Calu3 (cell line): ENCODE measurements around the gene NEK11. TPM values are rescaled to one million over a fixed set of nuclear protein-coding genes. Genes with fewer than 3 reads are reported as not detected.

Experiments
- BruUV-seq: library from RNA; stranded (reverse); fragments of 400-500 nt; replicated peaks from 2 replicates; lab custom pipeline; 2021; lab: Mats Ljungman, UMichigan
- CTCF ChIA-PET: fragments of 300-600 bp; sonication (Branson Sonifier 250); formaldehyde crosslinking; loops from one replicate; lab custom pipeline; 2022; ENCODE audit warnings: antibody characterized with exemption; lab: Charles Lee
- DNase-seq: peaks from one replicate; pipeline ENCODE4 v3.0.0; 2022
- H3K27ac Mint-ChIP-seq: one replicate; pipeline ENCODE4 v1.8.0; 2022; ENCODE audit warnings: mixed read lengths; ENCODE audit not compliant: unreplicated experiment
- H3K27me3 Mint-ChIP-seq: one replicate; pipeline ENCODE4 v1.8.0; 2022; ENCODE audit warnings: mixed read lengths; ENCODE audit not compliant: unreplicated experiment
- H3K36me3 Mint-ChIP-seq: one replicate; pipeline ENCODE4 v1.8.0; 2022; ENCODE audit warnings: mild to moderate bottlenecking, moderate library complexity, mixed read lengths; ENCODE audit not compliant: insufficient read depth, unreplicated experiment
- H3K4me1 Mint-ChIP-seq: one replicate; pipeline ENCODE4 v1.8.0; 2022; ENCODE audit warnings: mild to moderate bottlenecking, low read depth, mixed read lengths; ENCODE audit not compliant: unreplicated experiment
- H3K4me3 Mint-ChIP-seq: one replicate; pipeline ENCODE4 v1.8.0; 2022; ENCODE audit warnings: mild to moderate bottlenecking, low read depth, moderate library complexity, mixed read lengths; ENCODE audit not compliant: unreplicated experiment
- H3K9me3 Mint-ChIP-seq: one replicate; pipeline ENCODE4 v1.8.0; 2022; ENCODE audit warnings: low read depth, mixed read lengths; ENCODE audit not compliant: unreplicated experiment
- intact Hi-C: fragments of 100-400 bp; cut with micrococcal nuclease; formaldehyde crosslinking; loops from one replicate; pipeline ENCODE4 v1.10.0; 2022; ENCODE audit not compliant: unreplicated experiment
- total RNA-seq: library from RNA; stranded (reverse); gene quantifications from 2 replicates; pipeline ENCODE4 v1.2.3, GENCODE V29; 2022
- TF ChIP-seq, protein P1 (sequence below): fragments of 200-600 bp; IDR thresholded peaks from one replicate; pipeline ENCODE4 v1.8.0; 2022; ENCODE audit warnings: antibody characterized with exemption; ENCODE audit not compliant: unreplicated experiment

The NEK11 gene
- total RNA-seq, 1 experiment from 2014 or later: 23.9 TPM

DNA sequence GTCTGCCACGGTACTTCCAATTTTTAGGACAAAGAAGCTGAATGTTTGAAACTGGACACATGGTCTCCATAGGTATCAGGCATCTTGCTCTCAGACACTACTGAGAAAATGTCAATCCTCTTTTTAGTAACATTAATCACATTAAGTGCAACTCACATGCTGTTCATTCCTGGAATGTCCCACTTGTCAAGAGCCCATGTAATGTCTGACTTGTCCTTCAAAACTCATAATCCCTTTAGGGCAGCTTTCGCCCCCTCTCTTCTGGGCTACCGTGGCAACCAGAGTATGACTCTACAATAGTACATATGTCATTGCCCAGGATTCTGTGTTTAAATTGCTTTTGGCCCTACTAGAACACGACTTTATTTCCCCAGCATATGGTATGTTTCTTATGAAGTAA lies 367.2 kb downstream of the NEK11 start:
- no TSS peak for BruUV-seq

DNA sequence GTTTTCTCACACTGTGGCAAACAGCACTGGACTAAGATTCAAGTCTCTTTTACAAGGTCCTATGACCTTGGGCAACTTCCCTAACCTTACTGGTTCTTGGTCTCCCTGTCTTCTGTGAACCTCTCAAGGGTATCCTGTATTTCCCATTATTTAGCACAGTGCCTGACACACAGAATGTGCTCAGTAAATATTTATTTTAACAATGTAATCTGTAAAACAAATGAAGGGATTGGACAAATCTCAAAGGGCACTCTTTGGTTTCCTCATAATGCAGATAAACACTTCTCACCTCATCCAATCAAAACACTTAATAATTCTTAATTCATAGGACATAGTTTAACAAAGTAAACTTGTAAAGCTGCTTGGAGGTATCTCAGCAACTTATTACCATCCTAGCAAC lies 367.7 kb downstream of the NEK11 start:
- no TSS peak for BruUV-seq
- H3K27ac Mint-ChIP-seq: no peak overlapping the region
- no peak overlapping the region for H3K4me3 Mint-ChIP-seq
- no peaks in the 10 kb centered on the region for H3K27me3 Mint-ChIP-seq
- H3K4me1 Mint-ChIP-seq: no peaks in the 10 kb centered on the region
- TF ChIP-seq, protein P1, sequence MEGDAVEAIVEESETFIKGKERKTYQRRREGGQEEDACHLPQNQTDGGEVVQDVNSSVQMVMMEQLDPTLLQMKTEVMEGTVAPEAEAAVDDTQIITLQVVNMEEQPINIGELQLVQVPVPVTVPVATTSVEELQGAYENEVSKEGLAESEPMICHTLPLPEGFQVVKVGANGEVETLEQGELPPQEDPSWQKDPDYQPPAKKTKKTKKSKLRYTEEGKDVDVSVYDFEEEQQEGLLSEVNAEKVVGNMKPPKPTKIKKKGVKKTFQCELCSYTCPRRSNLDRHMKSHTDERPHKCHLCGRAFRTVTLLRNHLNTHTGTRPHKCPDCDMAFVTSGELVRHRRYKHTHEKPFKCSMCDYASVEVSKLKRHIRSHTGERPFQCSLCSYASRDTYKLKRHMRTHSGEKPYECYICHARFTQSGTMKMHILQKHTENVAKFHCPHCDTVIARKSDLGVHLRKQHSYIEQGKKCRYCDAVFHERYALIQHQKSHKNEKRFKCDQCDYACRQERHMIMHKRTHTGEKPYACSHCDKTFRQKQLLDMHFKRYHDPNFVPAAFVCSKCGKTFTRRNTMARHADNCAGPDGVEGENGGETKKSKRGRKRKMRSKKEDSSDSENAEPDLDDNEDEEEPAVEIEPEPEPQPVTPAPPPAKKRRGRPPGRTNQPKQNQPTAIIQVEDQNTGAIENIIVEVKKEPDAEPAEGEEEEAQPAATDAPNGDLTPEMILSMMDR: no peak
- DNase-seq: no peak
- CTCF ChIA-PET: interaction anchor here (1.4 kb wide), 1 partner anchor 13 kb away, joined by 7 read pairs; the partner anchor contains the start of gene NUDT16
- peaks cover 2% of the 10 kb centered on the region for H3K9me3 Mint-ChIP-seq
- intact Hi-C loops: no loop called here
- no peaks in the 10 kb centered on the region for H3K36me3 Mint-ChIP-seq

More for the DNA sequence above, 367.2 kb downstream of the NEK11 start:
- no peaks in the 10 kb centered on the region for H3K27me3 Mint-ChIP-seq
- no peak overlapping the region for H3K27ac Mint-ChIP-seq
- TF ChIP-seq, protein P1: no peak
- peaks cover 2% of the 10 kb centered on the region for H3K9me3 Mint-ChIP-seq
- no peaks in the 10 kb centered on the region for H3K36me3 Mint-ChIP-seq
- no peak overlapping the region for H3K4me3 Mint-ChIP-seq
- no peaks in the 10 kb centered on the region for H3K4me1 Mint-ChIP-seq
- intact Hi-C loops: no loop called here
- CTCF ChIA-PET: no interaction called here
- DNase-seq: no peak

DNA sequence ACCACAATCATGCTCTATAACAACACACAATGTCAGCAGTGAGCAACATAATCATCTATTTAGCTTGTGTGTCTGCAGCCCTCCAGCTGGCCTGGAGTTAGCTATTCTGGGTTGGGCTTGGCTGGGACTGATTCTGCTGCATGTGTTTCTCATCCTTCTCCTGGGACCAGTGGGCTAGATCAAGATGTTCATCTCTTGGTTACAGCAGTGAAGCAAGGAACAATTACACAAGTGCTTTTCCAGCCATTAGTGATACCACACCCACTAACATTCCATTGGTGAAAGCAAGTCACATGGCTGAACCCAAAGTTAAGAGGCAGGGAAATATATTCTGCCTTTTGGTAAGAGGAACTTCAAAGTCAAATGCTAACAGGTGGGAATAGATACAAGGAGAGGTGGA lies 369.5 kb downstream of the NEK11 start:
- Mint-ChIP-seq H3K27ac (no peak overlapping the region), H3K4me1 (no peaks in the 10 kb centered on the region), H3K9me3 (peaks cover 2% of the 10 kb centered on the region), H3K4me3 (no peak overlapping the region), H3K36me3 (no peaks in the 10 kb centered on the region), H3K27me3 (no peaks in the 10 kb centered on the region)
- no TSS peak for BruUV-seq
- DNase-seq: no peak
- CTCF ChIA-PET: interaction anchor here (0.9 kb wide), 1 partner anchor 257 kb away, joined by 6 read pairs; no protein-coding TSS in a partner anchor
- TF ChIP-seq, protein P1: no peak
- intact Hi-C loops: no loop called here

DNA sequence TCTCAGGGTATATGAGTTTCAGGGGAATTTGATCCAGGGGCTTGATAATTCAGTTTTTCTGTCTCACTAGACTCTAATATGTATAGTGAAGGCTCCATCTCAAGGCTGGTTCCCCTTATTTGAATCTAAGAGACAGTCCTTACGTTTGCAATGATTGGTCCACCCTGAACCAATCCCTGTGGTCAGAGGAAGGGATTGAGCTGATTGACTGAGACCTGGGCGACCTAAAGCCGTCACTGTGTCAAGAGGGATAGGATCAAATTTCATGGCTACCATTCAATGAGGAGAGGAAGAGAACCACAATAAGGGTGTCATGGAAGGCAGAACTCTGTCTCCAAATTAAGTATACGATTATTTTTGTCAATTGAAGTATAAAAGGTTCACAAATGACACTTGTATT lies 371.2 kb downstream of the NEK11 start:
- H3K36me3 Mint-ChIP-seq: no peaks in the 10 kb centered on the region
- TF ChIP-seq, protein P1: no peak
- CTCF ChIA-PET: no interaction called here
- peaks cover 8% of the 10 kb centered on the region for H3K4me1 Mint-ChIP-seq
- intact Hi-C loops: no loop called here
- BruUV-seq: no TSS peak
- H3K27me3 Mint-ChIP-seq: no peaks in the 10 kb centered on the region
- H3K9me3 Mint-ChIP-seq: peaks cover 2% of the 10 kb centered on the region
- H3K4me3 Mint-ChIP-seq: no peak overlapping the region
- no peak for DNase-seq
- no peak overlapping the region for H3K27ac Mint-ChIP-seq

Other genes with a start within 250 kb of the NEK11 start
- 267 and 361 TPM in 2 replicates for gene ATP2C1, start 132.8 kb upstream of the NEK11 start, total RNA-seq
- 12.1 and 12.5 TPM in 2 replicates for gene ASTE1, start 52 bp upstream of the NEK11 start, total RNA-seq